GM12891 (cell line): ENCODE measurements around the gene EVX2.

Source experiments
- DNase-seq: peaks from one replicate; pipeline ENCODE4 v3.0.0; 2011; ENCODE audit warnings: low spot score; ENCODE audit not compliant: insufficient read length
- FAIRE-seq: peaks from 2 replicates; lab custom pipeline; 2011; peaks lifted over from hg19 to GRCh38; lab: Jason Lieb, UNC
- PAX5 ChIP-seq: IDR thresholded peaks from 2 replicates; pipeline ENCODE4 v1.6.1; 2011; ENCODE audit warnings: low read length, moderate library complexity, mild to moderate bottlenecking; ENCODE audit not compliant: insufficient read depth, severe bottlenecking
- POLR2A ChIP-seq: IDR thresholded peaks from 2 replicates; pipeline ENCODE4 v1.6.1; 2011; ENCODE audit warnings: low read depth, low read length, control low read depth
- POLR2AphosphoS5 ChIP-seq: IDR thresholded peaks from 2 replicates; pipeline ENCODE4 v1.6.1; 2011; ENCODE audit warnings: low read depth, low read length, control low read depth
- POU2F2 ChIP-seq: IDR thresholded peaks from 2 replicates; pipeline ENCODE4 v1.6.1; 2011; ENCODE audit warnings: low read depth, mild to moderate bottlenecking, control low read depth, low read length, moderate library complexity
- SPI1 ChIP-seq: IDR thresholded peaks from 2 replicates; pipeline ENCODE4 v1.6.1; 2011; ENCODE audit warnings: low read depth, low read length, control low read depth
- TAF1 ChIP-seq: IDR thresholded peaks from 2 replicates; pipeline ENCODE4 v1.6.1; 2011; ENCODE audit warnings: low read depth, low read length, control low read depth

The EVX2 gene

DNA sequence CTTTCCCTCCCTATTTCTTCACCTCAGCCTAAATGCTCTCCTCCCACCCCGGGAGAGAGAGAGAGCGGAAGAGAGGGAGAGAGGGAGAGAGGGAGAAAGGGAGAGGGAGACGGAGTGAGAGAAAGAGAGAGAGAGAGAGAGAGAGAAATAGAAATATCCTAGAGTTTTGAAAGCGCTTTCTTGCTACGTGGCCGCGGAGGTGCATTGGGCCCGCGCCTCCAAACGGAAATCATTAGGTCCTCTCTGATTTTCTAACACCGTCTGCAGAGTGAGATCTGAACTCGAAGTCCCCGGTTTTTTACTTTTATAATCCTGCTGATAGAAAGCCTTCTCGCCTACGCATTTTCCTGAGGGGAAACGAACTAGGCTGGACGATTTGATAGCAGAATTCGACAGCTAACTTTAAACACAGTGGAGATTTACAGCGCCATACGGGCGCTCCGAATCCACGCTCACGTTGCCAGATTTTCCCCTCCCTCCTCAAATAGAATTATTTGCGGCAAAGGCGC lies 903 bp upstream of the EVX2 start:
- TF ChIP-seq POLR2AphosphoS5 (no peak), SPI1 (no peak), POU2F2 (no peak), POLR2A (no peak), TAF1 (no peak), PAX5 (no peak)
- DNase-seq = no peak
- no peak for FAIRE-seq

DNA sequence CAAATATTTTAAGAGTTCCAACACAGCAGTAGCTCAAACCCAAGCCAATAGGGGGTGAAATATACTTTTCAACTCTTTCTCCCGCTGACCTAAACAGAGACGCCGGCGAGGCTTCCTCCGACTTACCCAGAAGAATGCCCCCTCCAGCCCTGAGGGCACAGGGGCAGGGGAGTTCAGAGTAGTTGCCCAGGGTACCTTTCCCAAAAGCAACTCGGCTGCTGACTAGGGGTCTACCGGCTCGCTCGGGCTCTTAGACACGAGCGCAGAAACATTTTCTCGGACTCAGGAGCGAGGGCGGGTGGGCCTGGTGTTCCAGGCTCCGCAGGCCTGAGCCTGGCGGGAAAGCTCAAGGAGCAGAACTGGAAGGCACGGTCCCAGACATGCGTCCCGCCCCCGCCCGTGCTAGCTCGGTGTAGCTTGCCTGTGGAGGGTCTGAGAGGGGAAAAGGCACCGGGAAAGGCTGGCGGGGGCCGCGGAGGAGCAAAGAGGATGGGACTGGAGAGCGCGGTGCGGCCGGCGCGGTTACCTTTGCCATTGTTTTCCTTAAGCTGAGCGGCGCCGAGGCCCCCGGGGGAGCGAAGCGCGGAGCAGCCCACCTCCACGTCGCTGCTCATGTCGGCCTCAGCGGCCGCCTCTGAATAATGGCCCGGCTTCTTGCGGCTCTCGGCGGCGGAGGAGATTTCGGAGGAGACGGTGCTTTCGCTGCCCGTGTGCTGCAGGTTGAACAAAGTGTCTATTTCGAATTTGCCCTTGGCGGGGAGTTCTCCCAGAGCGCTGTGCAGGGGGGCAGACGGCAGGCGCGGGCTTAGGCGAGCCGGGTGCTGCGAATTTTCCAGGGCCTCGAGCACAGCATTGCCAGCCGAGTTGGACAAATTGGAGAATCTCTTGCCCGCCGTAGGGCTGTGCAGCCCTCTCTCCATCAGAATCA lies 674 bp downstream of the EVX2 start:
- FAIRE-seq (no peak), DNase-seq (no peak)
- no peak for TF ChIP-seq POLR2A

DNA sequence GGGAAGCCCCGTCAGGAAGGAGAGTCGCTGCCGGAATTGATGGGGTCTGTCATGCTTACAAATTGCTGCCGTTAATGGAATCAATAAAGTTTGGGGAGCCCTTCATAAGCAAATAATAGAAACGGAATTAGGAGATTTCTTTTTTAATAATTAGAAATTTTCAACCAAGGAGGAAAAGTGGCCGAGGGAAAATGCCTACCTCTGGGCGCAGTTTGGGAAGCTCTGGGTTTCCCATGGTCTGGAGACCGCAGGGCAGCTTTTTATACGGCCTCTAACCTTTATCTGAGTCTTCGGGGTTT lies 1.3 kb downstream of the EVX2 start:
- no peak for FAIRE-seq
- TF ChIP-seq TAF1 (no peak), POLR2AphosphoS5 (no peak), POLR2A (no peak), PAX5 (no peak), POU2F2 (no peak)

DNA sequence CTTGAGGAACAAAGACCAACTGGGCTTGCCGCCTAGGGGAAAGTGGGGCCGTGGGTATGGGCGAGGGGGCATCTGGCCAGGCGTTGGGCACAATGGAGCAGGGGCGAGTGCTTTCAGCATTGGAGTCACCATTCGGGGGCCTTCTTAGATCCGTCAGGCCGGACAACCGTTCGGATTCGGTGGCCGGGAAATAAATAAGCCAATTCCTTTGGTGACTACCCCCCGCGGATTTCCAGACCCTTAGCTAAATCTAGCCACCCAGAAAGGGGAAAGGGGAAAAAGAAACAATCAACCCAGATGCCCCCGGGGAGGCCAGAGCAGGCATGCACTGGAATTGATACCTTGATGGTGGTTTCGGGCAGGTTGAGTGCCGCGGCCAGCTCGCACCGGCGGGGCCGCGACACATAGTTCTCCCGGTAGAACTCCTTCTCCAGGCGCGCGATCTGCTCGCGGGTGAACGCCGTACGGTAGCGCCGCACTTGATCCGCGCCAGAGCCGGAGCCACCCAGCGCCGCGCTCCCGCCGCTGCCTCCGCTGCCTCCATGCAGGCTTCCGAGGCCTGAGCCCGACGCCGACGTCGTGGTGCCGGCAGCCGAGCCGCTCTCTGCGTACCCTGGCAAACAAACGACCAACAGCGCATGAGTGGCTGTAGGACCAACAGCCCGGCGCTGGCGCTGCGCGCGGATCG lies 1.8 kb downstream of the EVX2 start:
- FAIRE-seq = no peak
- TF ChIP-seq POLR2AphosphoS5 = no peak
- TF ChIP-seq POU2F2 = no peak
- TF ChIP-seq SPI1 = no peak
- no peak for TF ChIP-seq POLR2A
- TF ChIP-seq PAX5 = no peak
- TF ChIP-seq TAF1 = no peak
- DNase-seq = no peak

More for the DNA sequence above, 1.3 kb downstream of the EVX2 start:
- no peak for DNase-seq

DNA sequence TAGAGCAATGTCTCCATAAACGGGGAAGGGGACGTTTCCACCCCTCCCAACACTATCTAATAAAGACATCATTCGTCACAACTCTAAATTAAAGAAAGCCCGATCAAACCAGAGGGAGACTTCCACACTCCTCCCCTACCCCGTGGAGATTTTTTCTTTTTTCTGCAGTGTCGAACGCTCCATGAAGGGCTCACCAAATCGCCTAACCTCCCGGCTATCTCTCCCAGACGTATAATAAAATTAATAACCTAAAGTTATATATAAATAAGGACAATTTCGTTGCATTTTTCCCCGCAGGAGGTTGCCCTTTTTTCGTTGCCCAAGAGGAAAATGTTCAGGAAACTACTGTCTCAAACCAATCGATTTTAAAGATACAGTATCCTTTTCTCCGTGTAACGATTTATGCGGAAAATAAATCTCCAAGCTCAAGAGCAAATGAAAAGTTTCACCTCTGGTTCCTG lies 2.4 kb downstream of the EVX2 start:
- DNase-seq (no peak), FAIRE-seq (no peak)
- TF ChIP-seq TAF1 (no peak), POU2F2 (no peak), PAX5 (no peak), SPI1 (no peak), POLR2A (no peak), POLR2AphosphoS5 (no peak)

DNA sequence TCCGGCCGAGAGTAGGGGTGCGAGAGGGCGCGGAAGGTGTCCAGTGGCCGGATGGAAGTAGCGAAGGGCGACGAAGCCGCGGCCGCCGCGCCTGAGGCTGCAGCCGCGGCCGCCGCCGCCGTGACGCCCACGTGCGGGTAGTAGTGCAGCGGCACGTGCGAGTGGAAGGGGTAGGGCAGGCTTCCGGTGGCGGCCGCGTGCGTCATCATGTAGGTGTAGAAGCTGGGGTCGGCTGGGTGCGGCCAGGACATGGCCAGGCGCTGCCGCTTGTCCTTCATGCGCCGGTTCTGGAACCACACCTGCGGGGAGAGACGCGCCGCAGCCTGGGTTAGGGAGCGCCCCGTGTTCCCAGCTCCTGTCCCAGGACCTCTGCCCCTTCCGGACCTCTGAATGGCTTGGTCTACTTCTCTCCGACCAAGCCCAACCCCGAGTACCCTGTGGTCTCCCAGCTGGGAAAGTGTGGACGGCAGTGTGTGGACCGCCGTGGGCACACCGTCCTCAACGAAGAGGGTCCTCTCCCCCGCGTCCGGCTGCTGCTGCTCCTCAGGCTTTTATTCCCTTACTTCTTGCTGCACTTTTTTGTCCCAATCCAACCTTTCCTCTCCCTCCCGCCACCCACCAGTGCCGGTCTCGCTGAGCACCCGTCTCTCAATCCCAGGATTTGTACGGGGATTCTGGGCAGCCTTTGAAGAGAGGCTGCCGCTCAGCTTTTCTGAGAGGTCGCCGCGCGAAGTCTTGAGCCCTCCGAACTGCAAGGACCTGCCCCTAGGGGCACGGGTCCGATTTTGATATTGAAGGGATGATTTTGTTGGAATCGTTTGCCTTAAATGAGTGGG lies 3.0 kb downstream of the EVX2 start:
- DNase-seq = no peak
- TF ChIP-seq POLR2AphosphoS5 (no peak), POU2F2 (no peak), TAF1 (no peak), POLR2A (no peak), PAX5 (no peak), SPI1 (no peak)
- no peak for FAIRE-seq

DNA sequence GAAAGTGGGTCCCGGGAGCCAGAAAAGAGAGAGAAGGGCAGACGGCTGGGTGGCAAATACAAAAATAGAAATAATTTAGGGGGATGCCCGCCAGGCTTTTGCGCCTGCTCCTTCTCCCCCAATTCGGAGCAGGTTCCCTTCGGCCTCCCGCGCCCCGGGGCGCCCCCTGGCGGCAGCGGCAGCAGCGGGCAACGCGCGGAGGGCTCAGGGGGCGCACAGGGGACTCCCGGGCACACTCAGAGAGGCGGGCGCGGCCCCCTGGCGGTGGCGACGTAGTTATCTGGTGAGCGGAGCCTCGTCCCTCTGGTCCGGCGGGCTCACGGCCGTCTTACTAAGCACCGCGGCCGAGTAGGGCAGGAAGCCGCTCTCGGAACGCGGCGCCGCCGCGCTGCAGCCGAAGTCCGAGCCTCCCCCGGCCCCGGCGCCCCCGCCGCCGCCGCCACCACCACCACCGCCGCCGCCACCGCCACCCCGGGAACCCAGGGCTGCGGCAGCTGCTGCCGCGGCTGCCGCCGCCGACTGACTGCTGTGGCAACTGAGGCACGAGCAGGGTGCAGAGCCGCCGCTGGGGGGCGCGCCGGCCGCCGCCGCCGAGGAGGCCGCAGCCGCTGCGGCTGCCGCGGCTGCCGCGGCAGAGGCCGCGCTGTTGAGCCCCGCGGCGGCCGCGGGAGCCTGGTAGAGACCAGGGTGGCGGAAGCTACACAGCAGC lies 3.8 kb downstream of the EVX2 start:
- no peak for FAIRE-seq
- TF ChIP-seq PAX5 = no peak
- DNase-seq = no peak

DNA sequence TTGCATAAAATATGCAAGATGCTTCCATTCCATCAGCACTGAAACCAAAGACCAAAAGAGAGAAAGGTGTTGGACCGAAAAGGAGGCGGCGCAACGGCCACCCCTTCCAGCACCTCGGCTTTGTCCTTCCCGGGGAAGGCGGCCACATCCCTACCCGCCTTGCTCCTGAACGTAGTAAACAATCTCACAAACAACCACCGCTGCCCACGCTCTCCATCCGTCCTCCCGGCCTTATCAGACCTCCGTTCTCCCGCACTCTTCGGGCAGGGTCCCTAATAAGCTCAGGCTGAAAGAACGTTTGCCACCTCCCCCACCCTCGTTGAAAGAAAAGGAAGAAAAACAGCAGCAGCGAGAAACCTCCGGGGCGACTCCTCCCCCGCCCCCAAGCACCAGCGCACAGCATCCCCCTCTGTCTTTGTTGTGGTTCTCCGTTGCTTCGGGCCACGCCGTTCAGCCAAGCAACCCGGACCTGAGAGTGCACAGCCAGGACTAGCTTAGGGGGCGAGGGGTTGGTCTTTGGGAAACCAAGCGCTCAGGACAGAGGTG lies 4.4 kb downstream of the EVX2 start:
- FAIRE-seq (no peak), DNase-seq (no peak)
- TF ChIP-seq TAF1 (no peak), POLR2A (no peak), POLR2AphosphoS5 (no peak), PAX5 (no peak), POU2F2 (no peak), SPI1 (no peak)
